SK-N-SH (cell line): Measurements from ENCODE around the gene TBC1D5. TPM values are rescaled to one million over a fixed set of nuclear protein-coding genes. Genes with fewer than 3 reads are reported as not detected.

Experiments used
- CTCF ChIA-PET: fragments of 300-600, 350-600 bp; formaldehyde crosslinking; extraction: SDS; loops from one replicate; lab custom pipeline; 2021; lab: Yijun Ruan, JAX
- POLR2A ChIA-PET: fragments of 350-600 bp; sonication (Branson Sonifier 250); formaldehyde crosslinking; extraction: SDS; loops from one replicate; lab custom pipeline; 2020; ENCODE audit warnings: antibody characterized with exemption, inconsistent platforms; lab: Yijun Ruan, JAX
- DNase-seq: peaks from one replicate; pipeline ENCODE4 v3.0.0; 2012
- H2AFZ ChIP-seq: fragments of 200-600 bp; sonication (generic); 2 replicates; pipeline ENCODE4 v1.8.1; 2016; ENCODE audit warnings: antibody characterized with exemption, mild to moderate bottlenecking, low read depth
- H3F3A ChIP-seq: fragments of 200-600 bp; sonication (generic); replicated peaks from 2 replicates; pipeline ENCODE3; 2016; ENCODE audit warnings: antibody characterized with exemption, mild to moderate bottlenecking; ENCODE audit not compliant: insufficient read depth
- H3K27ac ChIP-seq, 2 experiments: fragments of 200-500 bp in 1 of 2; fragments of 200-600 bp in 1 of 2; sonication (Bioruptor generic) in 1 of 2; sonication (generic), shearing (Covaris generic) in 1 of 2; 2 replicates each; pipeline versions ENCODE4 v1.5.1 to v1.6.1; 2014 to 2016; ENCODE audit warnings: low read depth in 2 of 2, inconsistent platforms in 1 of 2, low read length in 1 of 2, mild to moderate bottlenecking in 1 of 2, mixed read lengths in 1 of 2
- H3K27me3 ChIP-seq: fragments of 200-600 bp; sonication (generic), shearing (Covaris generic); 2 replicates; pipeline ENCODE4 v1.6.1; 2016; ENCODE audit warnings: mixed run types; ENCODE audit not compliant: insufficient read depth
- H3K36me3 ChIP-seq, 2 experiments: fragments of 200-500 bp in 1 of 2; fragments of 200-600 bp in 1 of 2; sonication (Bioruptor generic) in 1 of 2; sonication (generic) in 1 of 2; replicated peaks in 1 of 2; 2 replicates each; pipeline versions ENCODE3 to v1.5.1; 2014 to 2016; ENCODE audit warnings: low read length in 1 of 2, mild to moderate bottlenecking in 1 of 2; ENCODE audit not compliant: insufficient read depth in 2 of 2, control insufficient read depth in 1 of 2
- H3K4me1 ChIP-seq, 2 experiments: fragments of 200-500 bp in 1 of 2; fragments of 200-600 bp in 1 of 2; sonication (Bioruptor generic) in 1 of 2; sonication (generic), shearing (Covaris generic) in 1 of 2; 2 replicates each; pipeline versions ENCODE4 v1.5.1 to v1.6.1; 2014 to 2016; ENCODE audit warnings: low read depth in 1 of 2, low read length in 1 of 2, mixed run types in 1 of 2; ENCODE audit not compliant: insufficient read depth in 2 of 2, control insufficient read depth in 1 of 2
- H3K4me2 ChIP-seq: fragments of 200-600 bp; sonication (generic), shearing (Covaris generic); 2 replicates; pipeline ENCODE4 v1.6.1; 2017; ENCODE audit warnings: mixed run types
- H3K4me3 ChIP-seq, 2 experiments: fragments of 200-500 bp in 1 of 2; fragments of 200-600 bp in 1 of 2; sonication (Bioruptor generic) in 1 of 2; sonication (generic), shearing (Covaris generic) in 1 of 2; 2 replicates each; pipeline versions ENCODE4 v1.5.1 to v1.8.1; 2014 to 2016; ENCODE audit warnings: low read depth in 2 of 2, inconsistent platforms in 1 of 2, low read length in 1 of 2, mild to moderate bottlenecking in 1 of 2, mixed read lengths in 1 of 2, moderate library complexity in 1 of 2
- H3K79me2 ChIP-seq: fragments of 200-600 bp; sonication (generic); 2 replicates; pipeline ENCODE4 v1.8.1; 2017; ENCODE audit warnings: mild to moderate bottlenecking; ENCODE audit not compliant: insufficient read depth
- H3K9ac ChIP-seq: fragments of 200-600 bp; sonication (generic); 2 replicates; pipeline ENCODE4 v1.6.1; 2017; ENCODE audit warnings: mixed run types
- H3K9me2 ChIP-seq: fragments of 200-600 bp; sonication (generic); 2 replicates; pipeline ENCODE4 v1.6.1; 2017; ENCODE audit warnings: mixed run types
- H3K9me3 ChIP-seq: fragments of 200-600 bp; sonication (generic); 2 replicates; pipeline ENCODE4 v1.6.1; 2017; ENCODE audit warnings: mixed run types, mild to moderate bottlenecking, moderate library complexity
- H4K20me1 ChIP-seq: fragments of 200-600 bp; sonication (generic); 2 replicates; pipeline ENCODE4 v1.6.1; 2017; ENCODE audit warnings: mild to moderate bottlenecking, mixed run types; ENCODE audit not compliant: insufficient read depth
- FOSL2 ChIP-seq: IDR thresholded peaks from 2 replicates; pipeline ENCODE4 v1.4.0; 2012; ENCODE audit warnings: low read depth, mild to moderate bottlenecking, moderate library complexity, borderline replicate concordance
- GABPA ChIP-seq: IDR thresholded peaks from 2 replicates; pipeline ENCODE4 v1.4.0; 2012; ENCODE audit warnings: low read depth, mild to moderate bottlenecking
- GATA2 ChIP-seq: sonication (generic); formaldehyde crosslinking; IDR thresholded peaks from 2 replicates; pipeline ENCODE4 v1.5.0; 2020; ENCODE audit warnings: mild to moderate bottlenecking, missing genetic modification reagents
- JUND ChIP-seq: IDR thresholded peaks from 2 replicates; pipeline ENCODE4 v1.4.0; 2012
- RXRA ChIP-seq: IDR thresholded peaks from 2 replicates; pipeline ENCODE4 v1.4.0; 2012; ENCODE audit warnings: low read depth, mild to moderate bottlenecking, borderline replicate concordance
- SIN3A ChIP-seq: IDR thresholded peaks from 2 replicates; pipeline ENCODE4 v1.6.1; 2012; ENCODE audit warnings: low read depth, mild to moderate bottlenecking, low read length, moderate library complexity, borderline replicate concordance
- TEAD4 ChIP-seq: IDR thresholded peaks from 2 replicates; pipeline ENCODE4 v1.4.0; 2012; ENCODE audit warnings: mild to moderate bottlenecking, borderline replicate concordance; ENCODE audit not compliant: insufficient read depth
- ZBTB33 ChIP-seq: IDR thresholded peaks from 2 replicates; pipeline ENCODE4 v1.4.0; 2012; ENCODE audit warnings: low read depth, borderline replicate concordance
- whole genome bisulfite sequencing: methylation state at CpG from one replicate; pipeline ENCODE4 v1.1.6; 2017; ENCODE audit warnings: low lambda C conversion rate; 5-methylcytosine and 5-hydroxymethylcytosine counted together
- polyA plus RNA-seq, 3 experiments: library from polyadenylated mRNA; depleted of rRNA; stranded (reverse); fragments of >200 nt; gene quantifications; 2 replicates each; pipeline ENCODE4 v1.2.3, GENCODE V29; 2012
- TF ChIP-seq, protein P1 (sequence below): IDR thresholded peaks from 2 replicates; pipeline ENCODE4; 2012
- TF ChIP-seq, protein P2 (sequence below): fragments of 150-350 bp; IDR thresholded peaks from 2 replicates; pipeline ENCODE4 v1.6.1; 2016; ENCODE audit warnings: mild to moderate bottlenecking, low read depth, low read length

The TBC1D5 gene
- polyA plus RNA-seq, 1 of the 3 experiments (the other 2 are of a cell fraction), result 19.5 TPM

GRCh38 chr3:17678116-17678741 lies 64.2 kb downstream of the TBC1D5 start:
- CTCF ChIA-PET, result interaction anchor here (0.9 kb wide), 1 partner anchor 33 kb away, joined by 3 read pairs; no protein-coding TSS in a partner anchor
- no peaks in the 10 kb centered on the region for H4K20me1 ChIP-seq
- H3K27ac ChIP-seq, result peak overlapping the region in 1 of 2 experiments; percentile 19; a peak in 1 of 4 replicates
- H3K36me3 ChIP-seq, result no peaks in the 10 kb centered on the region
- H3F3A ChIP-seq, result peaks cover 4% of the 10 kb centered on the region
- H2AFZ ChIP-seq, result no peak overlapping the region
- peak; percentile 13; the same call in 1 of the 2 replicates for TF ChIP-seq JUND
- TF ChIP-seq FOSL2, result peak; percentile 31; the same call in 1 of the 2 replicates
- TF ChIP-seq, protein P1, sequence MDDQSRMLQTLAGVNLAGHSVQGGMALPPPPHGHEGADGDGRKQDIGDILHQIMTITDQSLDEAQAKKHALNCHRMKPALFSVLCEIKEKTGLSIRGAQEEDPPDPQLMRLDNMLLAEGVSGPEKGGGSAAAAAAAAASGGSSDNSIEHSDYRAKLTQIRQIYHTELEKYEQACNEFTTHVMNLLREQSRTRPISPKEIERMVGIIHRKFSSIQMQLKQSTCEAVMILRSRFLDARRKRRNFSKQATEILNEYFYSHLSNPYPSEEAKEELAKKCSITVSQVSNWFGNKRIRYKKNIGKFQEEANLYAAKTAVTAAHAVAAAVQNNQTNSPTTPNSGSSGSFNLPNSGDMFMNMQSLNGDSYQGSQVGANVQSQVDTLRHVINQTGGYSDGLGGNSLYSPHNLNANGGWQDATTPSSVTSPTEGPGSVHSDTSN, result peak; percentile 34; the same call in 1 of the 2 replicates
- TF ChIP-seq SIN3A, result no peak
- no peak for TF ChIP-seq TEAD4
- no peak for TF ChIP-seq RXRA
- no peak for TF ChIP-seq GATA2 (CRISPR knock-in tag)
- TF ChIP-seq, all 33 proteins: peak for 3
- Histone ChIP-seq H3K4me2 (no peak overlapping the region), H3K27me3 (no peaks in the 10 kb centered on the region), H3K79me2 (peaks cover 12% of the 10 kb centered on the region; the same call in 1 of the 2 replicates), H3K9me2 (no peaks in the 10 kb centered on the region), H3K9ac (no peak overlapping the region), H3K4me3 (no peak overlapping the region), H3K4me1 (peaks cover 0 to 2% of the 10 kb centered on the region in 2 experiments; a peak in 3 of 4 replicates), H3K9me3 (no peaks in the 10 kb centered on the region)
- DNase-seq, result no peak
- POLR2A ChIA-PET, result no interaction called here

GRCh38 chr3:17674082-17674686 lies 68.2 kb downstream of the TBC1D5 start:
- peaks cover 11% of the 10 kb centered on the region; the same call in 1 of the 2 replicates for H3K79me2 ChIP-seq
- no peak for DNase-seq
- no peaks in the 10 kb centered on the region for H3K9me3 ChIP-seq
- H4K20me1 ChIP-seq, result no peaks in the 10 kb centered on the region
- H3K4me3 ChIP-seq, result no peak overlapping the region
- H3K9me2 ChIP-seq, result no peaks in the 10 kb centered on the region
- peaks cover 8% of the 10 kb centered on the region for H3F3A ChIP-seq
- H3K4me2 ChIP-seq, result no peak overlapping the region
- CTCF ChIA-PET, result no interaction called here
- 58% methylated on average over 2 of the region's 2 CpGs for WGBS
- H3K36me3 ChIP-seq, result no peaks in the 10 kb centered on the region
- H3K4me1 ChIP-seq, result peaks cover 8 to 21% of the 10 kb centered on the region in 2 experiments; a peak in 2 of 4 replicates
- H2AFZ ChIP-seq, result no peak overlapping the region
- TF ChIP-seq GABPA (no peak), TEAD4 (no peak), ZBTB33 (no peak)
- TF ChIP-seq, protein P2, sequence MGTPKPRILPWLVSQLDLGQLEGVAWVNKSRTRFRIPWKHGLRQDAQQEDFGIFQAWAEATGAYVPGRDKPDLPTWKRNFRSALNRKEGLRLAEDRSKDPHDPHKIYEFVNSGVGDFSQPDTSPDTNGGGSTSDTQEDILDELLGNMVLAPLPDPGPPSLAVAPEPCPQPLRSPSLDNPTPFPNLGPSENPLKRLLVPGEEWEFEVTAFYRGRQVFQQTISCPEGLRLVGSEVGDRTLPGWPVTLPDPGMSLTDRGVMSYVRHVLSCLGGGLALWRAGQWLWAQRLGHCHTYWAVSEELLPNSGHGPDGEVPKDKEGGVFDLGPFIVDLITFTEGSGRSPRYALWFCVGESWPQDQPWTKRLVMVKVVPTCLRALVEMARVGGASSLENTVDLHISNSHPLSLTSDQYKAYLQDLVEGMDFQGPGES, result no peak
- TF ChIP-seq, all 33 proteins: peak for 0
- no peak overlapping the region for H3K9ac ChIP-seq
- POLR2A ChIA-PET, result no interaction called here
- H3K27me3 ChIP-seq, result no peaks in the 10 kb centered on the region
- H3K27ac ChIP-seq, result no peak overlapping the region
